Cardiac fibroblast (primary cell): ENCODE data around the gene GPLD1.
"Not testable (repeated sequence)": the region's sequence is repeated elsewhere in the genome, so short reads cannot be mapped to it uniquely, and the experiment has no call there.

Source experiments
- DNase-seq, 2 donors: peaks; one replicate each; pipeline versions ENCODE4 v3.0.0 to v3.0.0-alpha.2; 2010; ENCODE audit warnings: low read depth in 2 of 2
- H3K4me3 ChIP-seq, 2 donors: replicated peaks in 1 of 2; 1 replicate in 1 of 2; 2 replicates in 1 of 2; pipeline ENCODE4 v1.5.1; 2011; ENCODE audit warnings: low read depth in 2 of 2, low read length in 2 of 2, mild to moderate bottlenecking in 2 of 2, moderate library complexity in 1 of 2
- TF ChIP-seq, protein P1 (sequence below): IDR thresholded peaks from one replicate; pipeline ENCODE4 v1.5.1; 2011; ENCODE audit warnings: low read depth, mild to moderate bottlenecking, low read length, inconsistent platforms

The GPLD1 gene

GRCh38 chr6:24394780-24395437 lies 94.5 kb downstream of the GPLD1 start:
- TF ChIP-seq, protein P1, sequence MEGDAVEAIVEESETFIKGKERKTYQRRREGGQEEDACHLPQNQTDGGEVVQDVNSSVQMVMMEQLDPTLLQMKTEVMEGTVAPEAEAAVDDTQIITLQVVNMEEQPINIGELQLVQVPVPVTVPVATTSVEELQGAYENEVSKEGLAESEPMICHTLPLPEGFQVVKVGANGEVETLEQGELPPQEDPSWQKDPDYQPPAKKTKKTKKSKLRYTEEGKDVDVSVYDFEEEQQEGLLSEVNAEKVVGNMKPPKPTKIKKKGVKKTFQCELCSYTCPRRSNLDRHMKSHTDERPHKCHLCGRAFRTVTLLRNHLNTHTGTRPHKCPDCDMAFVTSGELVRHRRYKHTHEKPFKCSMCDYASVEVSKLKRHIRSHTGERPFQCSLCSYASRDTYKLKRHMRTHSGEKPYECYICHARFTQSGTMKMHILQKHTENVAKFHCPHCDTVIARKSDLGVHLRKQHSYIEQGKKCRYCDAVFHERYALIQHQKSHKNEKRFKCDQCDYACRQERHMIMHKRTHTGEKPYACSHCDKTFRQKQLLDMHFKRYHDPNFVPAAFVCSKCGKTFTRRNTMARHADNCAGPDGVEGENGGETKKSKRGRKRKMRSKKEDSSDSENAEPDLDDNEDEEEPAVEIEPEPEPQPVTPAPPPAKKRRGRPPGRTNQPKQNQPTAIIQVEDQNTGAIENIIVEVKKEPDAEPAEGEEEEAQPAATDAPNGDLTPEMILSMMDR, result no peak
- H3K4me3 ChIP-seq, result no peak overlapping the region
- DNase-seq, result peak; percentile 60 to 93

DNA sequence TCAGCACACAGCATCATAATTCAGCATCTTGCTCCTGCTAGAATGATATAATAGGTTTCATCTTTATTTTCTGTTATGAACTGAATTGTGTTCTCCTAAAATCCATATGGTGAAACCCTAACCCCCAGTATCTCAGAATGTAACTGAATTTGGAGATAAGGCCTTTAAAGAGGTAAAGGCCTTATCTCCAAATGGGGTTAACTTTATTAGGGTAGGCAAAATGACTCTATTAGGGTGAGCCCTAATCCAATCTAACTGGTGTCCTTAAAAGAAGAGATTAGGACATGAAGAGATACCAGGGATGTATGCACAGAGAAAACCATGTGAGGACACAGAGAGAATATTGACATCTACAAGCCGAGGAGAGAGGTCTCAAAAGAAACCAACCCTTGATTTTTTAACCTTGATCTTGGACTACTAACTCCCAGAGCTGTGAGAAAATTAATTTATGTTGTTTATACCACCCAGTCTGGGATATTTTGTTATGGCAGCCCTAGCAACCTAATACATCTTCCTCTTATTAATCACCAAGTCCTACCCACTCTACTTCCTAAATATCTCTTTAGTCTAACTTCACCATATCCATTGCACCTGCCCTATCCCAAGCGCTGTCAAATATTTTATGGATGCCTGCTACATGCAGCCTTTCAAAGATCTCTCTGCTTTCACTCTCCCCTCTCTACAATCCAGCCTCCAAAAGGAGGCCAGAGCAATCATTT lies 95.2 kb downstream of the GPLD1 start:
- DNase-seq, result no peak
- H3K4me3 ChIP-seq, result no peak overlapping the region
- TF ChIP-seq, protein P1, result no peak

DNA sequence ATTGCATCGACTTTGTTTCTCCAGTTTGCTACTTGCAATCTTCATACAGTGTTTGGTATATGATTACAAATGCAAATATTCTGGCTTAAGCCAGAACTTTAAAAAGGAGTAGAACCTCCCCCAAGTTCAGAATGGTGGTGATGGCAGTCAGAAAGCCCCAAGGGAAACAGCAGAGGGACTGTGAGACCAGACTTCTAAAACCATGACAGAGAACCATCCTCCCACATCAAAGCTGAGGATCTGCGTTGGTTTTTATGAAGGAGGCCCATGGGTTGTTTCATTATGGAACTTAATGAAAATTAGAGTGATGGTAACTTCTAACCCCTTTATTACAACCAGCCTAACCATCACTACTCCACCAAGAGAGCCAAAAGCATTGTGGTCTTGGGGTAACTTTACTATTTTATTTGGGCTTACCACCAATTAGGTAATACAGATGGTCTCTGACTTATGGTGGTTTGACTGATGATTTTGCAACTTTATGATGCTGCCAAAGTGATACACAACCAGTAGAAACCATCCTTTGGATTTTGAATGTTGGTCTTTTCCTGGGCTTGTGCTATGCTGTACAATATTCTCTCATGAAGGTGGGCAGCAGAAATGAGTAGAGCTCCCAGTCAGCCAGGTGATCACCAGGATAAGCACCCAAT lies 97.5 kb downstream of the GPLD1 start:
- no peak for DNase-seq
- no peak overlapping the region for H3K4me3 ChIP-seq
- TF ChIP-seq, protein P1, result no peak

GRCh38 chr6:24391208-24391607 lies 98.2 kb downstream of the GPLD1 start:
- TF ChIP-seq, protein P1, result no peak
- H3K4me3 ChIP-seq, result no peak overlapping the region
- DNase-seq, result no peak

DNA sequence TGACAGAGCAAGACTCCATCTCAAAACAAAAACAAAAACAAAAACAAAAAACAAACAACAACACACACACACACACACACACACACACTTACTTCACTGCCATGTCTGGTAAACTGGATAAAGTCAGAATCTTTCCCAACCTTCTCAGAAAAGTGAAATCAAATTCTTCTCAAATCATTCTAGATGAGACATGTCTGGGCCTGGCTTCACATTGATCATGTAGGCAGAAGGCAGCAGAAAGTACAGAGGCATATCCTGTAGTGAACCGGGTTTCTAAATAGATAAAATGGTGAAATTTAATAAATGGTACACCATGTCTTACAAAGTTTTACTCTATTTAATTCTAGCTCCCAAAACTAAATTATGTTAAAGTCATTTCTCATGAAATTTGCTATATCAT lies 101.6 kb downstream of the GPLD1 start:
- no peak for DNase-seq
- H3K4me3 ChIP-seq, result no peak overlapping the region
- TF ChIP-seq, protein P1, result no peak

DNA sequence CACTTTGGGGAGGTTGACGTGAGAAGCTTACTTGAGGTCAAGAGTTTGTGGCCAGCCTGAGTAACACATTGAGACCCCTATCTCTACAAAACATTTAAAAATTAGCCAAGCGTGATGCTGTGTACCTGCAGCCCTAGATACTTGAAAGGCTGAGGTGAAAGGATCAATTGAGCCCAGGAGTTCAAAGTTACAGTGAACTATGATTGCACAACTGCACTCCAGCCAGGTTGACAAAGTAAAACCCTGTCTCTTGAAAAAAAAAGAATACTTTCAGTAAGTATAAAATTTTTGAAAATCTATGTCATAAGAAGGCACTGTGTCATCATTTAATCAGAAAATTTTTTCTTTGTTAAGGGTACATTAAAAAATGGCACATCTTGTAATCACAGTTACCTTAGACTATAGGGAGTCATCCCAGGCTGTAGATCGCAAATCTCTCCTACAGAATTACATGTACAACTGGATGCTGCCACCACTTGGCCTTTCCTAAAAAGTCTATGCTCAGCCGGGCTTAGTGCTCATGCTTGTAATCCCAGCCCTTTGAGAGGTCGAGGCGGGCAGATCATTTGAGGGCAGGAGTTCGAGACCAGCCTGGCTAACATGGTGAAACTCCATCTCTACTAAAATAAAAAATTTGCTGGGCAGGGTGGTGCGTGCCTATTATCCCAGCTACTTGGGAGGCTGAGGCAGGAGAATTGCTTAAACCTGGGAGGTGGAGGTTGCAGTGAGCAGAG lies 103.7 kb downstream of the GPLD1 start:
- TF ChIP-seq, protein P1, result no peak
- DNase-seq, result no peak
- H3K4me3 ChIP-seq, result no peak overlapping the region

- not testable (repeated sequence) for H3K4me3 ChIP-seq, DNase-seq
Measured at GRCh38 chr6:24384369-24385130, 104.8 kb downstream of the GPLD1 start.

DNA sequence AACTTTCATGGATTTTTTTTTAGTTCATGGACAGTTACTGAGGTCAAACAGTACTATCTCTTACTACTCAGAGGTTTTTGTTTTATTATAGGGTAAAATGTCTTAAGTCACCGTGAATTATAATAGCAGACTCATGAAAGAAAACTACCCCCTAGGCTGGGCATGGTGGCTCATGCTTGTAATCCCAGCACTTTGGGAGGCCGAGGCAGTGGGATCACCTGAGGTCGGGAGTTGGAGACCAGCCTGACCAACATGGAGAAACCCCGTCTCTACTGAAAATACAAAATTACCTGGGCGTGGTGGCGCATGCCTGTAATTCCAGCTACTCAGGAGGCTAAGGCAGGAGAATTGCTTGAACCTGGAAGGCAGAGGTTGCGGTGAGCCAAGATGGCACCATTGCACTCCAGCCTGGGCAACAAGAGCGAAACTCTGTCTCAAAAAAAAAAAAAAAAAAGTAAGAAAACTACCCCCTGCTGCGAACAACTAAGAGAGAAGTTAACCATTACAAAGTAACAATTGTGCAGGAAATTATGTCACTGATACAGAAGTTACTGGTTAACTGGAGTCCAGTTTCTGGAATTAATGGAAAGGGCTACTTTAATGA lies 106.4 kb downstream of the GPLD1 start:
- H3K4me3 ChIP-seq, DNase-seq: not testable (repeated sequence)
